Measurements from ENCODE around the gene CC2D1B.

- TF ChIP-seq EP300 (IDR thresholded peaks at IDR 0.05) (no peak), CTCF (IDR thresholded peaks at IDR 0.05) (no peak)
Measured at GRCh38 chr1:52364235-52364839, 1.7 kb downstream of the CC2D1B start.
